ENCODE results near the gene ARPC1B.
A peak's percentile ranks its signal among the peaks of the same experiment; 100 is the strongest.
"Not testable (repeated sequence)": the region's sequence is repeated elsewhere in the genome, so short reads cannot be mapped to it uniquely, and the experiment has no call there.

The ARPC1B gene

DNA sequence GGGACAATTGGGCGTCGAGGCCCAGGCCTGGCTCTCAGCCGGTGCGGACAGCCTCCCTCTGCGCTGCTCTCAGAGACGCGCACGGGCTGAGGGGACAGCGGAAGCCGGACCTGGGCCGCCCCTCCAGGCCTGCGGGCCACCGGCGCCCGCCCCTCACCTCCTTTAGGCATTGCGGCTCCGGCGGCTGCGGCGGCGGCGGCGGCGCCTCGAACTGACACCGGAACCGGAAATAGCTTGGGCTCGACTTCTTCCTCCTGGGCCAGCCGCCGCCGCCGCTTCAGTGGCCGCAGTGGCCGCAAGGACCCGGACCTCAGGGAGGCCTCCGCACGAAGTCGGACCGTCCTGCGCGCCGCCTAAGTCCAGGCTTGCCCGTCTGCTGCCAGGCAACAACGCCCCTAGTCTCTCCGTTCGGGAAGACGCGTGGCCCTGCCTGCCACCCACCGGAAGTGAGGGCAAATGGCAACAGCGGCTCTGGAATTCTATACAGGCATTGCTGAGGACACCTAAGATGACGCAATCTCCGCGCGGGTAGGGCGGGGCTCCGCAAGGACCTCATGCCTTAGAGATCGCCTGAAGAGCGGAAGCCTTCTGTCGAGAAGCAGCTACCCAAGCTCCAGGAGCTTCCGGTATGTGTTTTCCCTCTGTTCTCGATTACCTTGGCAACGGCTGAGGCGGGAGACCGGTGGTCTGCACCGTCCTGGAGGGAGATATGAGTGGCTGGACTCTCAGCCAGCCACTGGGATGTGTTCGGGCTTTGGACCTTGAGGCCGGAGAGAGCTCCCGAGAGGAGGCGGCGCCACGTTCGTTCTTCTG lies 34.1 kb downstream of the ARPC1B start, which contains the start of the genes BUD31 and PDAP1:
Gene BUD31, plus strand, starts transcription at position 591 of the 813 bp plus-strand sequence. CDS start 2,124 bp downstream, outside the sequence.
Gene PDAP1, minus strand, starts transcription at position 219 of the 813 bp plus-strand sequence. Its CDS starts 49 bp downstream, at position 170.
- peak; percentile 64 to 99 (median 95) for DNase-seq

DNA sequence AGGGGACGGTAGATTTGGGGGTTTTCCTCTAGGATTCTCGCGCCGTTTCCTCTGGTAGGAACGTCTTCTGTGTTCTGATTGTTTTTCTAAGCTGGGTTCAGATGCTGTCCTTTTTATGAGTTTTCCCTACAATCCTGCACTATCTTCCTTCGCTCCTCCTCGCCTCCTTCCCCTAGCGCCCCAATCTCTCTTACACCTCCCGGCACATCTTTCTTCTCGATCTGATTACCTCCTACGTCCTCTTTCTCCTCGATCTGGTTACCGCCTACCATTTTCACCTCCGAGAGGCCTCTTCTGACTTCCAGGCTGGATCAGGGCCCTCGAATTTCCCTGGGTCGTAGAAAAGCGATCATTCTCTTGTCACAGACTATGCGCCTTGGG lies 34.7 kb downstream of the ARPC1B start:
- no peak for DNase-seq

DNA sequence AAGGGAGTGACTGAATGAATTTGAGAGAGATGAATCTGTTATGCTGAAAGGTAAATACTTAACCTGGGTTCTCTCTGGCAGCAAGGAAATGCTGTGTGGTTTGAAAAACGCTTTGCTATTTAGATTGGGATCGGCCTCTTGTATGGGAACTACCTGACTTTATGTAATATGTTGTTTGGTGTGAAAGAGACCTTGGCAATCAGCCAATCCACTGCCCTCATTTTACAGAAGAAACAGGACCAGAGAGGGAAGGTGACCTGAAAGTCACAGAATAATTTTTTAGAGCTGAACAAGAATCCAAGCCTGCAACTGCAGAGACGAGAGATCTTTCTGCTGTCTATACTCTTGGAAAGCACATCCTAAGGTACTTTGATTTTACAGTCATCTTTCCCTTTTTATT lies 35.3 kb downstream of the ARPC1B start:
- no peak for DNase-seq

DNA sequence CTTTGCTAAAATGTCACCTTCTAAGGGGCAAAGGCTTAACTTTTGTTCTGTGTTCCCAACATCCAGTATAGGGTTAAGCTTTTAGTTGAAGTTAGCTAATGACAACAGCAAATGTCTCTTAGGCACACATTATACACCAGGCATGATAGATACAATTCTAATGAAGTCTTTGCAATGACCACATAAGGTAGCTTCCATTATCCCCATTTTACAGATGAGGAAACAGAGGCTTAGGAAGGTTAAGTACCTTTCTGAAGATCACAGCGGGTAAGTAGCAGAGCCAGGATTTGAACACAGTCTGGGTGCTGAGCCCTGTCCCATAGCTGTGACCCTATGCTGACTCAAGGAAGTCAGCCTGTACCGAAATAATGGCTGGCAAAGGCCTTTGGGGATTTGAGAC lies 36.1 kb downstream of the ARPC1B start:
- DNase-seq = no peak

DNA sequence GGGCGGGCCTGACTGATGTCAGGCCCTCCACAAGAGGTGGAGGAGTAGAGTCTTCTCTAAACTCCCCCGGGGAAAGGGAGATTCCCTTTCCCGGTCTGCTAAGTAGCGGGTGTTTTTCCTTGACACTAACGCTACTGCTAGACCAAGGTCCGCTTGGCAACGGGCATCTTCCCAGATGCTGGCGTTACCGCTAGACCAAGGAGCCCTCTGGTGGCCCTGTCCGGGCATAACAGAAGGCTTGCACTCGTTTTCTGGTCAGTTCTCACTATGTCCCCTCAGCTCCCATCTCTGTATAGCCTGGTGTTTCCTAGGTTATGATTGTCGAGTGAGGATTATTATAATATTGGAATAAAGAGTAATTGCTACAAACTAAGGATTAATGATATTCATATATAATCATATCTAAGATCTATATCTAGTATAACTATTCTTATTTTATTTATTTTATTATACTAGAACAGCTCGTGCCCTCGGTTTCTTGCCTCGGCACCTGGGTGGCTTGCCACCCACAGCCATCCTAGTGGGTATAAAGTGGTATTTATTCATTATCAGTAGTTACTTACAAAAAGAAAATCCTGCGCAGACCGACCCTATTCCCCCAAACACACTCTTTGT lies 41.1 kb downstream of the ARPC1B start:
- peak in 27 of 56 donors; percentile 1 to 76 (median 33) for DNase-seq

DNA sequence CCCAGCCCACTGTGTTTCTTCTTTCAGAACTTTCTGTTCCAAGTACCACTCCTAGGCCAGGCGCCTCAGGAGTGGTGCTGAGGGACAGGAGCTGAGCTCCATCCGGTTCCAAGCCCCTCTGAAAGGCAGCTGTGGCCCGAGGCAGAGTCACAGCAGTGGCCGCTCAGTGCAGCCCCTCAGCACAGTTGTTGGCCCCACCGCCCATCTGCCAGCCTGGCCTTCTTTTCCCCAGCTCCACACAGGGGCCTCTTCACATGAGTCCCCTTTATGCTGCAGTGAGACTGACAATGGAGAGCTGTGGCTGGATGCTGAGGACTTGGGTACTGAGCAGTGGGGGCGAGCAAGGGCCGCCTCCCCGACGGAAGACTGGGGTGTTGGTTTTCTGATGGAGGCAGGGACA lies 43.7 kb downstream of the ARPC1B start:
- no peak for DNase-seq

DNA sequence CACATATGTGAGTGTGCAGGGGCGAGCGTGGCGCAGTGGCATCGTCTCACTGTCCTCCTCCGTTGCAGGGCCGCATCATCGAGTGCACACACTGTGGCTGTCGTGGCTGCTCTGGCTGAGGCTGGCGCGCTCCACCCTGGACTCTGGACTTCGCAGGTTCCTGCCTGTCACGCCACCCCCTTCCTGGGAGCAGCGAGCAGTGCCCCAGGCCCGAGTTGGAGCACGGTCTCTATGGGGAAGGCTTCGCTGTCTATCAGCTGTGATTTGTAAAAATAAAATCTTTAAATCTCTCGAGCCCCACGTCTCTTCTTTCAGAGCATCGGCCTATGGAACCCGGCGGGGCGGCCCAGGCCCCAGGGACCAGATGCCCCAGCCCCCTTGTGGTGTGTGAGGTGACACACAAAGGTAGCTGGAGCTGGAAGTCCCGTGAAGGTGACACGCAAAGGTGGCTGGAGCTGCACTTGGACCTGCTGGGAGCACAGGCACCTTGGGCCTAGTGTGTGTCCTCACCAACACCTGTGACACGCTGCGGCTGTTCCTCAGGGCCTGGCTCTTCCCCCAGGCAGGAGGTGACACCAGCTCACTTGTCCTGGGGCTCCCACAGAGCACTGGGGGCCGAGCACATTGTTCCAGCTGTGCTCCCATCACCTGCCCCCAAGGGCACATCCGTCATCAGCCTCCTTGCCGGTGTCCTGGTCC lies 44.9 kb downstream of the ARPC1B start:
- no peak for DNase-seq

DNA sequence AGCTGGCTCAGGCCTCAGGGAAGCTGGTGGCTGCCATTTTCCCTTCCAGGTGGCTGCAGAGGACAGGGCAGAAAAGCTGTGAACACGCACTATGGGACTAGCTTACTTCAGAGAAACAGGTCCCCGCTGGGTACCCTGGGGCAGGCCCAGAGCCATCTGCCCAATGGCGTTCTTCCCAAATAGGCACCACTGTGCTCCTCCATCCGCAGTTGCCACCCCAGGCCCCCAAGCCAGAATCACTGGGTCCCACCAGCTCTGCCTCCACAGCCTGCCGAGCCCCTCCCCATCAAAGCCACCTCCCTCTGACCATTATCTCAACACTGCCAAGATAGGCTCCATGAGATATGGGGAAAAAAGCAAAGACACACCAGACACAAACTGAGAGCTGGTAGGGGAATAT lies 45.7 kb downstream of the ARPC1B start:
- no peak for DNase-seq

DNA sequence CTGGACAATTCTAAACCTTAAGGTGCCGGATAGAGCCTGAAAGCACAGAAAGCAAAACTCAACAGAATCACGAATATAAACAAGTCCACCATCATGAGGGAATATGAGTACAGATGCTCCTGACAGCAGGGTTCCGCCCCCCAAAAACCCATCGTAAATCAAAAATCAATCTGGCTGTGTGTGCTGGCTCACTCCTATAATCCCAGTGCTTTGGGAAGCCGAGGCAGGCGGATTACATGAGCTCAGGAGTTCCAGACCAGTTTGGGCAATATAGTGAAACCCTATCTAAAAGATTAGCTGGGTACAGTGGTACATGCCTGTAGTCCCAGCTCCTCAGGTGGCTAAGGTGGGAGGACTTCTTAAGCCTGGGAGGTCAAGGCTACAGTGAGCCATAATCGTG lies 46.5 kb downstream of the ARPC1B start:
- no peak for DNase-seq

DNA sequence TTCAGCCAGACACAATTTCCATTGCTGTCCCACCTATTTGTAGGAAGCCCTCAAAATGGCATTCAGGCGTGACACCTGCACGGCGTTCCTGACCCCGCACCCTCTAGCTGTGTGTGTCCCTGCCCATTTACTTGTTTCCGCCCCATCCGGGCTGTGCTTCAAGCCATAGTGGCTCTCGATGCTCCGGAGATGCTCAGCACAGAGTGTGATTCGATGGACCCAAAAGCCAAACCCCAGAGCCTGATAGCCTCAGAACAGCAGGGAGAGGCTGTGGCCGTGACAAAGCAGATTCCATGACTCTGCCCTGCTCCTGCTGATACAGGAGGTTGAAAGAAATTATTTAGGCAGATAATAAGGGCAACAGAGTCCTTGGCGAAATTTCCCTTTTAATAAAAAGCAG lies 47.7 kb downstream of the ARPC1B start:
- DNase-seq = no peak

DNA sequence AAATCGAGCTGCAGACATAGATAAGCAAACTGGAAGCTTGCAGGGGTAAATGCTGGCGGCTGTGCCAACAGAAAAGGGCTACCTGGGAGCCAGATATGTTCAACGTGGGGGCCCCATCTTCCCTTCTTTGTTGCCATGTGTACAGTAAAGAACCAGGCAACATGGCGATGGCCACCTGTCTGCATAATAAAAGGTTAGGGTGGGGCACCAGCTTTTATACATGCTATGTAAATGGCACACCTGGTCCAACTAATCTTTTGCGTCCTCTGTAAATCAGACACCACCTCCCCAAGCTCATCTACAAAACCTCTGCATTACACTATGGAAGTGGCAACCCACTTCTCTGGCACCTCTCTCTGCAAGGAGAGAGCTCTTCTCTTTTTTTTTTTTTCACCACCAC lies 48.1 kb downstream of the ARPC1B start:
- DNase-seq = no peak

DNA sequence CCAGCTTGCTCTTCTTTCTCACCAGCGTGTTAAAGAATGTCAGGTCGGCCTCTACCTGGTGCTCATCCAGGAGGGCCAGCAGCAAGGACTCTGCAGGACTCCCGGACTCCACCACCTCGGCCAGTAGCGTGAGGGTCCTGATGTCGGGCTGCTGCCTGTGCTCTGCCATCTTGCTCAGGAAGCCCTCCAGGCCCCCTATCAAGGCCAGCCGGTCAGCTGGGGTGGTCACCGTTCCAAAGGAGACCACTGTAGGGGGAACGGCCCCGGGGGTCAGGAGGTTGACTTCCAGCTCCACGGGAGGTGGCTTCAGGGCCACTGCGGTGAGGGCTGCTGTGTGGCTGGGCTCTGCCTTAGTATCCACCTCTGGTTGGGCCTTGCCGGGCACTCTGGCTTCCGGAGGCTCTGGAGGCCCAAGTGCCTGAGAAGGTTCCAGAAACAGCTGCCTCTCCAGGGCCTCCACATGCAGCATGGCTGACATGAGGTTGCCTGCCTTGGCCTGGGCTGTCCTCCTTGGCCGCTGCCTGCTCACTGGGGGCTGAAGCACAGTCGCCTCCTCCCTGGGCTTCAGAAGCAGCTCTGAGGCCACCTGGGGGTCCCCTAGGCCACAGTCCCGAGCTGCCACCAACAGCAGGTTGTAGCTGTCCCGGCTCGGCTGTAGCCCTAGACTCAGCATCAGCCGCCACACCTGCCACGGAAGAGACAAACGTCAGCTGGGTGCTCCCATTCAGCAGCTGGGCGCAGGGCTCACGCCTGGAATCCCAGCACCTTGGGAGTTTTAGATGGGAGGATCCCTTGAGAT lies 50.6 kb downstream of the ARPC1B start:
- no peak for DNase-seq

DNA sequence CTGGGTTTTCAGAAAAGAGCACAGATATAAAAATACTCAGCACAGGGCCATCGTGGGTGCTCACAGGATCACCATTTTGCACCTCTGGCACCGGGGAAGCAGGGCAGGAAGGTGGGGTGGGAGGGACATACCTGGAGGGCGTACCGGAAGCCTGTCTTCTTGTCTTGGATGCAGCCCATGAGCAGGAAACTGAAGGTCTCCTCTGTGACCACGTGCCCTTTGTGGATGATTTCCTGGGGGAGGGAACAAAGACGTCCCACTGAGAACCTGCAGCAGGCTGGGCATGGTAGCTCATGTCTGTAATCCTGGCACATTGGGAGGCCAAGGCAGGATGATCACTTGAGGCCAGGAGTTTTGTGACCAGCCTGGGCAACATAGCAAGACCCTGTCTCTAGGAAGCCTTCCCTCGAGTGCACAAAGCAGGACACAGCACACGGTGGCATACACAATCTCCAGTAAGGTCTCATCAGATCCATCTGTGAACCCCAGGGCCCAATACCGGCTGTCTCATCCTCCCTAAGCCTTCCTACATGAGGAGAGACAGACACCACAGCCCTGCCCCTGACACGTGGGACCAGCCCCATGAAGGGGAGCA lies 54.5 kb downstream of the ARPC1B start:
- no peak for DNase-seq

DNA sequence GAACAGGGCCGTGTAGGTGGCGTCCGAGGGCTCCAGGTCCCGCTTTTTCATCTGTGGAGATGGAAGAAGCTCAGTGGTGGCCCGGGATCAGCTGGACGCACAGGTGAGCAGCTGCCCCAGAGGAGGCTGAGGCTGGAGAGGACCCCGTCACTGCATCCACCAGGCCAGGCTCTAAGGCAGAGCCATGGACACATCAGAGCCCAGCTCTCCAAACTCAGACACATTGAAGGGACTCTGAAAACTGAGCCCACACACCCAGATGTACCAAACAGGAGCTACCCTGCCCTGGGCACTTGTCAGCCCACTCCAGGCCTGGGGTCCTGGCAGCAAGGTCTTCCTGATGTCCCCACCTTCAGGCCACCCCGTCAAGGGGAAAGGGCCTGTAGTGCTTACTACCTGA lies 55.2 kb downstream of the ARPC1B start:
- no peak for DNase-seq

DNA sequence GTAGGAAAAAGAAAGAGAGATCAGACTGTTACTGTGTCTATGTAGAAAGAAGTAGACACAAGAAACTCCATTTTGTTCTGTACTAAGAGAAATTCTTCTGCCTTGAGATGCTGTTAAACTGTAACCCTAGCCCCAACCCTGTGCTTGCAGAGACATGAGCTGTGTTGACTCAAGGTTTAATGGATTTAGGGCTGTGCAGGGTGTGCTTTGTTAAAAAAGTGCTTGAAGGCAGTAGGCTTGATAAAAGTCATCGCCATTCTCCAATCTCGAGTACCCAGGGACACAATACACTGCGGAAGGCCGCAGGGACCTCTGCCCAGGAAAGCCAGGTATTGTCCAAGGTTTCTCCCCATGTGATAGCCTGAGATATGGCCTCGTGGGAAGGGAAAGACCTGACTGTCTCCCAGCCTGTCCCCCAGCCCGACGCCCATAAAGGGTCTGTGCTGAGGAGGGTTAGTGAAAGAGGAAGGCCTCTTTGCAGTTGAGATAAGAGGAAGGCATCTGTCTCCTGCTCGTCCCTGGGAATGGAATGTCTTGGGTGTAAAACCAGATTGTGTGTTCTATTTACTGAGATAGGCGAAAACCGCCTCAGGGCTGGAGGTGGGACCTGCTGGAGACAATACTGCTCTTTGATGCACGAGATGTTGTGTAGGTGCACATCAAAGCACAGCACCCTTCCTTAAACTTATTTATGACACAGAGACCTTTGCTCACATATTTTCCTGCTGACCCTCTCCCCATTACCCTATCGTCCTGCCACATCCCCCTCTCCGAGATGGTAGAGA lies 57.4 kb downstream of the ARPC1B start:
- not testable (repeated sequence) for DNase-seq

DNA sequence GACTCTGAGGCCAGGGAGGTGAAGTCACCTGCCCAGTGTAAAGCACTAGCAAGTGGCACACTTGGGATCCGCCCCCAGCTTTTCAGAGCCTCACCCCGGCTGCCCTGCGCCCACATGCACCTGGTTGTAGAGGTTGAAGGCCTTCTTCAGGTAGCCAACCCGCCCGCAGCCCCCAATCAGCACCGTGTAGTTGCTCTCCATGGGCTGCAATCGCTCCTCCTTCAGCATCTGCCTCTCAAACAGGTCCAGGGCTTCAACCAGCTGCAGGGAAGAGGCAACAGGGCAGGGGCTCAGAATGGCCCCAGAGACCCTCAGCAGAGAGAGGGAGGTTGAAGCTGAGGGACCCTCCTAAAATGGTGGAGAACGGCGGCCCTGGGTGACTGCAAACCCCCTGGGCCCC lies 58.6 kb downstream of the ARPC1B start:
- no peak for DNase-seq

DNA sequence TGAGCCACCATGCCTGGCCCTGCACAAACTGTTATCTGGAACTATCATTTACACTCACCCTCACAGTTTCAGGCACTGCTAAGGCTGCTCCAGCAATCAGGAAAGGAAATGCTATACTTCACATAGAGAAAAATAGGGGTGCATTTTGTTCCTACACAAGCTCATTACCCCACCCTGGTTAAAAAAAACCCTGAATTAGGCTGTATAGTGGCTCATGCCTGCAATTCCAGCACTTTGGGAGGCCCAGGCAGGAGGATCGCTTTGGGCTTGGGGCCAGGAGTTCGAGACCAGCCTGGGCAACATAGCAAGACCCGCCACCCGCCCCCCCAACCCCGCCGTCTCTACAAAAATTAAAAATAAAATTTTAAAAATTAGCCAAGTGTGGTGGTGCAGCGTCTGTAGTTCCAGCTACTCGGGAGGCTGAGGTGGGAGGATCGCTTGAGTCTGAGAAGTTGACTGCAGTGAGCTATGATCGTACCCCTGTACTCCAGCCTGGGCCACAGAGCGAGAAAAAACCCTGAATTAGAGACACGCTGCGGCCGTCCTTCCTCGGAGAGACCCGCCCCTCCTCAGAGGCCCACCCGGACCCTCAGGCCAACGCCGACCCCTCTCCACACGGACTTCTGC lies 63.5 kb downstream of the ARPC1B start:
- DNase-seq = no peak

DNA sequence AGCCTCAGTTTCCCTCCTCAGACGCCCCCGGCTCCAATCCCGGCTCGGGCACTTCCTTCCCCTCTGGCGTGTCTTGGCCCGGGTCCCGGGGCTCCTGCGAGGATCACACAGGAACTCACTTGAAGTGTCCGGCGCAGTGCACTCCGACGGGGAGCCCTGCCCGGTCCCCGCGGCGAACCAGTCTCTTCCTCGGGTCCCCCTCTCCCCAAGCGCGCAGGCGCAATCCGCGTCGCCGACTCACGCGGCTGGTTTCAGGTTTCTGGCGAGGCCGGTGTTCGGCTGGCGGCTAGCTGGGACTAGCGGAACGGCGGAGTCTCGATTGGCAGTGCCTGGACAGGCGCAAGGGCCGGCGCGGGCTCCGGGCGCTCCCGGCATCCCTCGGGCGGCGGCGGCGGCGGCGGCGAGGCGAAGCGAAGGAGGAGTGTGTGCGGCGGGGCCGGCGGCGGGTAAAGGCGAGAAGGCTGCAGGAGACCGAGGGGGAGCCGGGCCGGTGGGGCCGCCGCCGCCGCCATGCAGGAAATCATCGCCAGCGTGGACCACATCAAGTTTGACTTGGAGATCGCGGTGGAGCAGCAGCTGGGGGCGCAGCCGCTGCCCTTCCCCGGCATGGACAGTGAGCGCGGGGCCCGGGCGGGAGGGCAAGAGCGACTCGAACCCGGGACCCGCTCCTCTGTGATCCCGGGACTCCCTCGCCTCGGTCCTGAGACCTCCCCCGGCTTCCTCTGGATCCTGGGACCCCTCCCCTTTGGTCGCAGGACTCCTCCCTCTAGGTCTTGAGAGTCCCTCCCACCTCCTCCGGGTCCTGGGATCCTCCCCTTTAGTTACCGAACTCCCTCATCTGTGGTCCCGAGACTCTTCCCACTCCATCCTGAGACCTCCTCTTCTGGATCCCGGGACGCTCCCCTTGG lies 64.3 kb downstream of the ARPC1B start, which contains the start of the genes CPSF4 and PTCD1:
Gene CPSF4, plus strand, starts transcription at position 371 of the 908 bp plus-strand sequence. Its CDS starts 140 bp downstream, at position 511.
Gene PTCD1, minus strand, starts transcription at position 226 of the 908 bp plus-strand sequence. CDS start 3,556 bp downstream, outside the sequence.
- peak; percentile 69 to 96 (median 90) for DNase-seq

Measured in amygdala (tissue), 56 donors.